GM19025 (cell line): Measurements from ENCODE around the gene HSPG2.
A peak's percentile ranks its signal among the peaks of the same experiment; 100 is the strongest.
"Not testable (repeated sequence)": the region's sequence is repeated elsewhere in the genome, so short reads cannot be mapped to it uniquely, and the experiment has no call there.

Source experiments
- ATAC-seq: cut with Tn5 transposase; IDR thresholded peaks from one replicate; pipeline ENCODE4 v1.9.1; 2021; ENCODE audit warnings: mild to moderate bottlenecking, low read depth, moderate library complexity; ENCODE audit not compliant: unreplicated experiment

HSPG2 gene

DNA sequence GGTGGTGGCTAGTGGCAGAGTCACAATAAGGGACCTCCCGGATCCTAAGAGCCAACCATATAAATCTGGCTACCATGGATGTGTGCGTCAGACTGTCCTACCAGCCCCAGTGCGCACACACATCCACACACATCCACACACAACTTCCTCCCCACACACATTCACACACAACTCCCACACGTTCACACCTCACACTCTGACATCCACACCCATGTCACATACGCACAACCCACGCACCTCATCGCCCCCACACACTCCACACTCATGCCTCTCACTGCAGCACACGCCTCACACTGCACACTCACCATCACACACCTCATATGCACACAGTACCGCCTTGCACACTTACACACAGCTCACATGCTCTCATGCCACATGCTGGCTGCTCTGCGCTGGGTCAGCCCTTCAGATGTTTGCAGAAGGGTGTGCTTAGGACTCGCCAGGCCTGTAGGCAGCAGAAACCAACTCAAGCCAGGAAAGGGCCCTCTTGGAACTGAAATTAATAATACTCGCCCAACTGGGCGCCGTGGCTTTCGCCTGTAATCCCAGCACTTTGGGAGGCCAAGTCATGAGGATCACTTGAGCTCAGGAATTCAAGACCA is 122.0 kb downstream of the HSPG2 start:
- no peak for ATAC-seq

DNA sequence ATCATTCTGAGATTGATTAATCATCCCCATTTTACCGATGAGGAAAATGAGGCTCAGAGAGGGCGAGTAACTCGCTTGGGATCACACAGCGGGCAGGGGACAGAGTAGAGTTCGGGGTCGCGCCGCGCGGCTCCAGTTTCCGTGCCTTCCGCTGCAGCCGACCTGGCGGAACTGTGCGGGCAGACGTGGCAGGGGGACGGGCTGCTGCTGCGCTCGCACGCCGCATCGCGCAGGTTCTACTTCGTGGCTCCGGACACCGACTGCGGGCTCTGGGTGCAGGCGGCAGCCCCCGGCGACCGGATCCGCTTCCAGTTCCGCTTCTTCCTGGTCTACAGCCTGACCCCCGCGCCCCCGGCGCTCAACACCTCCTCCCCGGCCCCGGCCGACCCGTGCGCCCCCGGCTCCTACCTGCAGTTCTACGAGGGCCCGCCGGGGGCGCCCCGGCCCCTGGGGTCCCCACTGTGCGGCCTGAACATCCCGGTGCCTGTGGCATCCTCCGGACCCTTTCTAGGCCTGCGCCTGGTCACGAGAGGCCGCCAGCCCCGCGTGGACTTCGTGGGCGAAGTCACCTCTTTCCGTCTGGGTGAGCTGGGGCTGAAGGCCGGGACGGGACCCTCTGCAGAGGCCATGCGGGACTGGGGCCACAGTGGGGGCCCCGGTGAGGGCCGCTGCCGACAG is 122.7 kb downstream of the HSPG2 start:
- no peak for ATAC-seq

DNA sequence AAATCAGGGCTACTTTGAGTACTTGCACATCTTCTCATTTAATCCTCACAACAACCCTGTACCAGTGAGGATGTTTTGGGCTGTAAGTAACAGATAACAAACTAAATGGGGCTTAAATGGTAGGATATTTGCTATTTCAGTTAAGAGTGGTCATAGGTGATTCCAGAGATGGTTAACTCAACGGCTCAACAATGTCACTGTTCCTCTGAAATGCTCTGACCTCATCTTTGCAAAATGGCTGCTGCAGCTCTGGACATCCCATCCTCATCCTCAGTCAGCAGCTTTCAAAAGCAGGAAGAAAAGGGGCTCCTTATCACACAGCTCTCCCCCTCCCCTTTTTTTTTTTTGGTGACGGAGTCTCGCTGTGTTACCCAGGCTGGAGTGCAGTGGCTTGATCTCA is 123.6 kb downstream of the HSPG2 start:
- no peak for ATAC-seq

DNA sequence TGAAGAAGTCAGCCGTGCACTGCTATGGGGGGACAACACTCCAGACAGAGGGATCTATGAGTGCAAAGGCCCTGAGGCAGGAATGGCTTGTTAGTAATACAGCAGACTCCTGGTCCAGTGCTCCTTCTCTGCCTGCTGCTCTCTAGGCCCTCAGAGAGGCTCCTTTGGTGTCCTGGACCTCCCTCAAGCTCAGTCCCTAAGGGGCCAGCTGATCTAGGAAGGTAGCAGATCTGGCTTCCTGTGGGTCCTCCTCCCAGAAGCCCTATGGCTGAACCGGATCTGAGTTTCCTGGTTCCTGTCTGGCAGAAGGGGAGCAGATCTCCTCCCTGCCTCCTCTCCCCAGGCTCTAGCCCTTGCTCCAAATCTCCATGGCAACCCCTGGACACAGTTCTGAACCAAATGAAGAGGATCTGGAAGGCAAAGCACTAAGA is 125.2 kb downstream of the HSPG2 start, which contains the start of gene LDLRAD2:
Gene LDLRAD2, plus strand, starts transcription at position 391 of the 431 bp plus-strand sequence. CDS start 187 bp downstream, outside the sequence.
- ATAC-seq = no peak

DNA sequence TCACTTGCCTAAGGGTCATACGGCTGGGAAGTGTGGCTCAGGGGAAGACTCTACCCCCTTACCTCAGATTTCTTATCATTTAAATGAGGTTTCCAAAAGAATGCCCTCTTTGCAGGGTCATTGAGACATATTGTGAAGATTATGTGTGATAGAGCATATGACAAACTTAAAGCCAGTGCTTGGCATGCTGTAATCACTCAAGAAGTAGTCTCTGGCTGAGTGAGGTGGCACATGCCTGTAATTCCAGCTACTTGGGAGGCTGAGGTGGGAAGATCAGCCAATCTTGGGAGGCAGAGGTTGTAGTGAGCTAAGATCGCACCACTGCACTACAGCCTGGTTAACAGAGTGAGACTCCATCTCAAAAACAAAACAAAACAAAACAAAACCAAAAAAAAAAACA is 132.6 kb downstream of the HSPG2 start:
- ATAC-seq = no peak

DNA sequence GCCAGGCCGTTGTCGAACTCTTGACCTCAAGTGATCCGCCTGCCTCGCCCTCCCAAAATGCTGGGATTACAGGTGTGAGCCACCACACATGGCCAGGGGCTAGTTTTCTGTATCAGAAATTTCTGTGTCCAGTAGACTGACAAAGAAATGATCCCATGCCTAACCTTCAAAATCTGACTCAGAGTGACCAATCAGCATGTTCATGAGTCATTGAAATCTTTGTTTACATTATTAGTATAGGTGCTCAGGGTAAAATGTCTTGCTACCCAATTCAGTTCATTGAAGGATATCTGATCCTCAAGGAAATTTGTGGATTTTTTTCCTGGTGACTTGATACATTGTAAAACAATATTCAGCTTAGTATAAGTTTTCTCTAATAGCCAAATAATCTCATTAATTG is 136.0 kb downstream of the HSPG2 start:
- no peak for ATAC-seq

DNA sequence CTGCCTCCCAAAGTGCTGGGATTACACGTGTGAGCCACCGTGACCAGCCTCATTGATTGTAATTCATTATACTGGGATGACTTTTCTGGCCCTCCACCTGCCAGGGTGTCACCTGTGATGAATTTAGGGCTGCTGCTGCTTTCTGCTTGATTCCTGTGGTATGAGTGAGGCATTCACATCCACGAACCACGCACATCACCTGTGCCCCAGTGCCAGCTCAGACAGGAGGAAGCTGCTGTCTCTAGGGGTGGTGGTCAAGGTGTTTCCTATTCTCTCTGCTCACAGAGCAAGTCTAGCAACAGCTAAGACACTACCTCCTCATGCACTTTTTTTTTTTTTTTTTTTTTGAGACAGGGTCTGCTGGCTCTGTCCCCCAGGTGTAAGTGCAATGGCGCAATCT is 137.4 kb downstream of the HSPG2 start:
- no peak for ATAC-seq

DNA sequence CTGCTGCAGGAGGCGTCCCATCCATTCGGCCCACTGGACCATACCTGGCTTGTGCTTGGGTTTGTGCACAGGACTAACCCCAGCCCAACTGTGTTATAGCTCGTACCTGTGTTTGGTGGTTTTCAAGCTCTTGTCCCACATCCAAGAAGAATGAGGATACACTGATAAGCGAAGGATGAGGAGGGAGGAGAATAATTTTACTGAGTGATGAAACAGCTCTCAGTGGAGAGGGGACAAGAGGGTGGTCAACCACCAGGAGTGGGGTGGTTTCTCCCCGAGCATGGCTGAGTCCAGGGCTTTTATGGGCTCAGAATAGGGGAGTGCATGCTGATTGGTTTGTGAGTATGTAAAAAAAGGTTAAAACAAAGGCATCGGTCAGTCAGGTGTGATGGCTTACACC is 142.0 kb downstream of the HSPG2 start:
- no peak for ATAC-seq

DNA sequence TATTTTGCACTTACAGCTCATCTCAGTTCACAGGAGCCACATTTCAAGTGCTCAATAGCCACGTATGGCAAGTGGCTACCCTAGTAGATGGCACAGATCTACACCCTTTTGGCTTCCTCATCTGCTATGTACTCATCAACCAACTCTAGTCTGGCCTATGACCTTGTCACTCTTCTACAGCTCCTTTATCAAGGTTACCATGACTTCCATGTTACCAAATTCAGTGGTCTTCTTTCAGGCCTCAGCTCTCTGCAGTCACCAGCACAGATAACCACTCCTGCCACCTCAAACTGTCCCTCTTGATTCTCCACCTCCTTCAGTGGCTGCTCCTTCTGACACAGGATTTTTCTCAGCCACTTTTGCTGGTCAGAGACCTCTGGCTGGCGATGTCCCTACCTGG is 142.5 kb downstream of the HSPG2 start:
- ATAC-seq = no peak

DNA sequence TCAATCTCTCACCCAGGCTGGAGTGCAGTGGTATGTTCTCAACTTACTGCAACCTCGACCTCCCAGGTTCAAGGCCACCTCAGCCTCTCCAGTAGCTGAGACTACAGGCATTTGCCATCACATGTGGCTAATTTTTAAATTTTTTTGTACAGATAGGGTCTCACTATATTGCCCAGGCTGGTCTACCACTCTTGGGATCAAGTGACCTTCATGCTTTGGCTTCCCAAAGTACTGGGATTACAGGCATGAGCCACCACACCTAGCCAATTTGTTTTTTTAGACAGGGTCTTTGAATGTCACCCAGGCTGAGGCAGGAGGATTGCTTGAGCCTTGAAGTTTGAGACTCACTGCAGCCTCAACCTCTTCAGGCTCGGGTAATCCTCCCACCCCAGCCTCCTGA is 144.0 kb downstream of the HSPG2 start:
- ATAC-seq = no peak

DNA sequence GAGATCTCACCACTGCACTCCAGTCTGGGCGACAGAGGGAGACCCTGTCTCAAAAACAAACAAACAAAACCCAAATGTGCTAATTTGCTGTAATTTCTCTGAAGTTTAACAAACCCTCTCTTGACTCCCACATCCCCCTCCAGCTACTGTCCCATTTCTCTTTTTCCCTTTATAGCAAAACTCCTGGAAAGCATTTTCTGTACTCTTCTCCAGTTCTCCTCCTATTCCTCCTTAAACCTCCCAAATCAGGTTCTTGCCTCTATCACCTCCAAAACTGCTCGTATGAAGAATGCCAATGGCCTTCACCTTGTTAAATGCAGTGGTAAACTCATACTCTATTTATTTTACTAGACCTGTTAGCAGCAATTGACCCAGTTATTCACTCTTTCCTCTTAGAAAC is 150.5 kb downstream of the HSPG2 start:
- no peak for ATAC-seq

DNA sequence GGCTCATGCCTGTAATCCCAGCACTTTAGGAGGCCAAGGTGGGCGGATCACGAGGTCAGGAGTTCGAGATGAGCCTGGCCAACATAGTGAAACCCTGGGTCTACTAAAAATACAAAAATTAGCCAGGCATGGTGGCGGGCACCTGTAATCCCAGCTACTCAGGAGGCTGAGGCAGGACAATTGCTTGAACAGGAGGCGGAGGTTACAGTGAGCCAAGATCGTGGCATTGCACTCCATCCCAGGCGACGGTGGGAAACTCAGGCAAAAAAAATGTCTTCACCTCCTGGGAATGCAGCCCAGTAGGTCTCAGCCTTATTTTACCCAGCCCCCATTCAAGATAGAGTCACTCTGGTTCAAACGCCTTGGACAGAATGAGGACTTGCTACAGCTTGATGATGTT is 151.3 kb downstream of the HSPG2 start:
- not testable (repeated sequence) for ATAC-seq

DNA sequence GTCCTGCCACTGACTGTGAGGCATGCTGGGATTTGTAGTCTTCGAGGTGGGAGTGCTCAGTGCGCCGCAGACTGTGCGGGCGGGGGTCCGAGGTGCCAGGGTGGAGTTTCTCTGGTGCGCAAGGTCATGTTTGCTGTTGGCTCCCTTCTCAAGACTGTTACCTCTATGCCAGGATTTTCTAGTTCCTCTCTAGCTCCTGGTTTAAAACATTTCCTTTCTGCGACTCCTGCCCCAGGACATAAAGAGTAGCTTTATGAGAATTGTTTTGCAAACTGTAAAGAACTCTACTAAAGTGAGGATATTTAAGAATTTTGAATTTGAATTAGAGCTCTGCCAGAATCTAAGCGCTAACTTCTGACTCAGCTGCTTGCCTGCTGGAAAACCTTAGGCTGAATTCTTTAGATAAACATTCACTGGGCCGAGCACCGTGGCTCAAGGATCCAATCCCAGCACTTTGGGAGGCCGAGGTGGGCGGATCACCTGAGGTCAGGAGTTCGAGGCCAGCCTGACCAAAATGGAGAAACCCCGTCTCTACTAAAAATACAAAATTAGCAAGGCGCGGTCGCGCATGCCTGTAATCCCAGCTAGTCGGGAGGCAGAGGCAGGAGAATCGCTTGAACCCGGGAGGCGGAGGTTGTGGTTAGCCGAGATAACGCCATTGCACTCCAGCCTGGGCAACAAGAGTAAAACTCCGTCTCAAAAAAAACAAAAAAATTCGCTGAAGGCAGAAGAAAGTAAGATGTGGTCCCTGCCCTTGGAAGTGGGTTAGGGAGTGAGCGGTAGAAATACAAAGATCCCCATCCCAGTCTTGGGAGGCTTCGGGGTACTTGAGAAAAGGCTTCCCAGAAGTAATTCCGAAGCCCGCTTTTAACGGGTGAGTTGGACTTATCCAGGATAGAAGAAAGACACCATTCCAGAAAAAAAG is 153.2 kb downstream of the HSPG2 start:
- no peak for ATAC-seq

DNA sequence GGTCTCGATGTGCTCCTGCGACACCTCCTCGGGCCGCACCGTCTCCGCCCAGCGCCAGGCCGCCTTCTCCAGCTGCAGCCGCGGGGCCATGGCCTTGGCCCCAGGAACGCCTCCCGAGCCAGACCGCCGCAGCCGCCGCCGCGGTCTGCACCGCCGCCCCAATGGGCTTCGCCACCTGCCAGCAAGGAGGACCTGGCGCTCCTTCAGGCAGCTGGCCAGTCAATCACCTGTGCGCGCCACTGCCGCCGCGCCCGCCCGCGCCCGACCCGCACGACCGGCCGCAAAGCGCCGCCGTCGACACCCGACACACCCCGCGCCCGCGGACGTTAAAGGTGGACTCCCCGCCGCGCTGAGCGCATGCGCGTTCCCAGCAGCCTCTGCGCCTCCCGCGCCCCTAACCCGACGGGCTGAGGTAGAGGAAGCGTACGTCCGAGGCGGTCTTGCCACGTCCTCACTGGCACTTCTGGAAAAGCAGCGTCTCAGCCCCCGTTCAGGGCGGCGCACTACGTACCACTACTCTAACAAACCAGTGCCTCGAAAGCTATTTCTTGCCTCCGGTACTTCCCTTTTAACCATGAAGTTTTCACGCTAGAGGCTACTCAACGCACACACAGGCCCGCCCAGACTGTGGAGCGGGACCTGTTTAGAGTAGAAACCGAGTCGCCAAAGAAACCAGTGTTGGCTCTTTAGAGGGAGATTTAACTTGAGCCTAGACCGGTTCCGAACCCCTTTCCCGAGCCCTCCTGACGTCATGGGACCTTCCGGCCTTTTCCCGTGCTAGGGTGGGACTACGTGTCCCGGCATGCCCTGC is 154.0 kb downstream of the HSPG2 start, which contains the start of gene USP48:
Gene USP48, minus strand, starts transcription at position 282 of the 811 bp plus-strand sequence. Its CDS starts 192 bp downstream, at position 90.
- ATAC-seq = peak; percentile 56

DNA sequence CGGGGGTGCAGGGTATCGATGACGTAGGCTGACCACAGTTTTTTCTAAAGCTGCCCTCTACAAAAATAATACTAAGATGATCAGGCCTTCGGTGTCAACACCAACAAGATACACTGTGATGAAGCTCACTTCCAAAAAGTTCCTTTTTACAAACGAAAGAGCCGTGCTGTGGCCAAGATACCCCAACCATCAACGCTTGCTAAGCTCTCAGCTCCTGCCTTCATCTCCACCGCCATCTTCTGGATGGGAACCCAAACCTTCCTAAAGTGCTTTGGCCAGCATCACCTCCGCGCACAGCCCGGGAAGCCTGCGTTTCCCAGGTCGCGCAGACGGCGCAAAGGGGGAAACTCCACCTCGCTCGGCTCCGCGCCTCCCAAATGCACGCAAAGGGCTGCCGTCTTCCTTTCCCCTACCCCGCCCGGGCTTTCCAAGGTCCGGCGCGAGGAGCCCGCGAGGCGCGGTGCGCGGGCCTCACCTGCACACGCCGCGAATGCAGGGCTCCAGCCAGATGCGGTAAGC is 154.7 kb downstream of the HSPG2 start:
- no peak for ATAC-seq

DNA sequence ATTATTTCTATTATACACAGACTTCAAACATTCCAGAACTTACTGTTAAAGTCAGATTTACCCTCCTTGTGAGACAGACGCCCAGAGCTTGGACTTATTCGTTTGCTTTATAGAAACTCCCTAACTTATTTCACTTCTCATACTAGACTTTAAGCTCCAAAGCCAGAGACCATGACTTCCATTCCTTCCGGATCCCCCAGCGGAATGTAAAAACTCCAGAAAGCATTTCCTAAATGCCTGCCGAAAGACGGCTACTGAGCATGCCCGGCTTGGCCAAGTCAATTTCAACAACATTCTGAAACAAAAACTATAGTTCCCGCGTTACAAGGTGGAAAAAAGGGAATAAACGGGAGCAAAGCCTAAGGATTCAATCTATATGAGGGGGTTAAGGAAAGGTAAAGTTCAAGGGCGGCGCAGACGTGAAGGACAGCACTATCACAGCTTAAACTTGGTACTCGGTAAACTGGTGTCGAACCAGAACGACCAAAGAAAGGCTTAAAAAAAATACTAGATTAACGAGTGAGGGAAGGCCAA is 155.2 kb downstream of the HSPG2 start:
- ATAC-seq = peak; percentile 9

DNA sequence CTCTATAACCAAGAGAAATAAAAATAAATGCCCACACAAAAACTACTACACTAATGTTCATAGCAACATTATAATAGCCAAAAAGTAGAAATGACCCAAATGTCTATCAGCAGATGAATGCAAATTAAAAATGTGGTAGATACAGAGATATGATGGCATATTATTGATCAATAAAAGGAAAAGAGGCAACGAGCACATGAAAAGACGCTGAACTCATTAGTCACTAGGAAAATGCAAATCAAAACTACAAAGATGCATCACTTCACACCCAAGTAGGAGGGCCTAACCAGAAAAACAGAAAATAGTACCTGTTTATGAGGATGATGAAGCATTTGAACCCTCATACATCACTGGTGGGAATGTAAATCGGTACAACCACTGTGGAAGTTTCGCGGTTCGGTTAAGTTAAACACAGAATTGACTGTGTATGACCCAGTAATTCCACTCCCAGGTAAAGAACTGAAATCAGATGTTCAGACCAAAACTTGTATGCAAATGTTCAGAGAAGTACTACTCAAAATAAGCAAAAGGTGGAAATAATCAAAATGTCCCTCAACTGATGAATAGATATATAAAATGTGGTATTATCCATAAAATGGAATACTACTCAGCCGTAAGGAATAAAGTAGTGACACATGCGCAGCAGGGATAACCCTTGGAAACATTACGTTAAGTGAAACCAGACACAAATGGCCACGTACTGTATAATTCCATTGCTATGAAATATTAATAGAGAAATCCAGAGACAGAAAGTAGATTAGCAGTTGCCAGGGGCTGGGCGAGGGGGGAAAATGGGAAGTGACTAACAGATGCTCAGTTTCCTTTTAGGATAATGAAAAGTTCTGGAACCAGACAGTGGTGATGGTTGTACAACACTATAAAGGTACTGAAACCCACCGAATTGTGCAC is 157.2 kb downstream of the HSPG2 start:
- ATAC-seq = peak; percentile 29

DNA sequence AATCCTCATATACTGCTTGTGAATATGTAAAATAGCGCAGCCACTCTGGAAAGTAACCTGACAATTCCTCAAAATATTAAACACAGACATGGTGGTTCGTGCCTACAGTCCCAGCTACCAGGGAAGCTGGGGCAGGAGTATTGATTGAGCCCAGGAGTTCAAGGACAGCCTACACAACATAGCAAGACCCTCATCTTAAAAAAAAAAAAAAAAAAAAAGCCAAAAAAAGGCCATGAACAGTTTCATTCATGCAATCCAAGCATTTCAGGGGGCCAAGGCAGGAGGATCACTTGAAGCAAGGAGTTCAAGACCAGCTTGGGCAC is 158.7 kb downstream of the HSPG2 start:
- no peak for ATAC-seq

DNA sequence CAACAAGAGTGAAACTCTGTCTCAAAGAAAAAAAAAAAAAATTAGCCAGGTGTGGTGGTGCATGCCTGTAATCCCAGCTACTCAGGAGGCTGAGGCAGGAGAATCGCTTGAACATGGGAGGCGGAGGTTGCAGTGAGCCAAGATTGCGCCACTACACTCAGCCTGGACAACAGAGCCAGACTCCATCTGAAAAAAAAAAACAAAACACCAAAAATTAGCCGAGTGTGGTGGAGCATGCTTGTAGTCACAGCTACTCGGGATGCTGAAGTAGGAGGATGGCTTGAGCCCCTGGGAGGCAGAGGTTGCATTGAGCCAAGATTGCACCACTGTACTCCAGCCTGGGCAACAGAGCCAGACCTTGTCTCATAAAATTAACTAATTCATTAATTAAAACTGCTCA is 160.2 kb downstream of the HSPG2 start:
- not testable (repeated sequence) for ATAC-seq
